ENCODE measurements around the gene IL17B. TPM values are rescaled to one million over a fixed set of nuclear protein-coding genes. Genes with fewer than 3 reads are reported as not detected.

IL17B gene
- total RNA-seq, 1 experiment from 2014 or later, result not detected

- no peak for TF ChIP-seq ATF3 (CRISPR knock-in tag; conservative IDR thresholded peaks at IDR 0.05)
- TF ChIP-seq STAT6 (CRISPR knock-in tag; conservative IDR thresholded peaks at IDR 0.05; ENCODE audit: low read depth), result no peak
- TF ChIP-seq KAT7 (CRISPR knock-in tag; IDR thresholded peaks at IDR 0.05; ENCODE audit: borderline replicate concordance), result no peak
- no peak for TF ChIP-seq CDX4 (CRISPR knock-in tag; IDR thresholded peaks at IDR 0.05; ENCODE audit: borderline replicate concordance)
- no peak for TF ChIP-seq GABPB1 (CRISPR knock-in tag; IDR thresholded peaks at IDR 0.05)
- no peak for TF ChIP-seq NFYB (CRISPR knock-in tag; conservative IDR thresholded peaks at IDR 0.05; ENCODE audit: low read depth)
- no peak for TF ChIP-seq NR1H2 (CRISPR knock-in tag; IDR thresholded peaks at IDR 0.05)
Measured at GRCh38 chr5:149413477-149414210, 34.6 kb upstream of the IL17B start (continued).

- H3K36me3 Mint-ChIP-seq, result no peaks in the 10 kb centered on the region
- H3K4me3 Mint-ChIP-seq, result no peak overlapping the region
- no peaks in the 10 kb centered on the region for H3K27me3 Mint-ChIP-seq (ENCODE audit: low read depth)
- POLR2A ChIA-PET, result interaction anchor here (0.6 kb wide), 1 partner anchor 24 kb away, joined by 3 read pairs; no protein-coding TSS in a partner anchor
- TF ChIP-seq NR1H2 (CRISPR knock-in tag; IDR thresholded peaks at IDR 0.05) (no peak), ZNF512 (CRISPR knock-in tag; IDR thresholded peaks at IDR 0.05; ENCODE audit: borderline replicate concordance) (no peak), ZNF232 (CRISPR knock-in tag; IDR thresholded peaks at IDR 0.05) (no peak), ATF1 (CRISPR knock-in tag; IDR thresholded peaks at IDR 0.05) (no peak), GABPB1 (CRISPR knock-in tag; IDR thresholded peaks at IDR 0.05) (no peak), IRF2 (CRISPR knock-in tag; IDR thresholded peaks at IDR 0.05; ENCODE audit: borderline replicate concordance, low read depth) (no peak), ZNF121 (CRISPR knock-in tag; IDR thresholded peaks at IDR 0.05) (no peak), ZNF416 (CRISPR knock-in tag; IDR thresholded peaks at IDR 0.05) (no peak)
- H3K9me3 Mint-ChIP-seq, result no peaks in the 10 kb centered on the region
- H3K27ac Mint-ChIP-seq, result no peak overlapping the region
- DNase-seq (ENCODE audit: low spot score) (no peak), ATAC-seq (no peak)
- H3K4me1 Mint-ChIP-seq, result peaks cover 25% of the 10 kb centered on the region
- CTCF ChIA-PET, result interaction anchor here (0.8 to 2.1 kb wide), 6 partner anchors 10 to 45 kb away, joined by 3 to 9 read pairs (median 4); no protein-coding TSS in a partner anchor
Measured at GRCh38 chr5:149412783-149413476, 33.8 kb upstream of the IL17B start.

- POLR2A ChIA-PET, result no interaction called here
- ATAC-seq, result no peak
Measured at GRCh38 chr5:149411738-149412519, 32.8 kb upstream of the IL17B start.

More at GRCh38 chr5:149411738-149412519, 32.8 kb upstream of the IL17B start:
- H3K9me3 Mint-ChIP-seq, result no peaks in the 10 kb centered on the region
- H3K4me3 Mint-ChIP-seq, result no peak overlapping the region
- DNase-seq (ENCODE audit: low spot score), result no peak
- H3K27ac Mint-ChIP-seq, result no peak overlapping the region
- H3K27me3 Mint-ChIP-seq (ENCODE audit: low read depth), result no peaks in the 10 kb centered on the region
- H3K36me3 Mint-ChIP-seq, result no peaks in the 10 kb centered on the region
- CTCF ChIA-PET, result interaction anchor here (1.2 to 2.1 kb wide), 4 partner anchors 17 to 153 kb away, joined by 3 to 9 read pairs (median 5); no protein-coding TSS in a partner anchor
- TF ChIP-seq FOXP1 (CRISPR knock-in tag; IDR thresholded peaks at IDR 0.05; ENCODE audit: borderline replicate concordance), result no peak
- TF ChIP-seq ZNF121 (CRISPR knock-in tag; IDR thresholded peaks at IDR 0.05), result no peak
- no peak for TF ChIP-seq CTCF (IDR thresholded peaks at IDR 0.05)
- no peak for TF ChIP-seq USF2 (CRISPR knock-in tag; IDR thresholded peaks at IDR 0.05)
- no peak for TF ChIP-seq MYBL2 (CRISPR knock-in tag; IDR thresholded peaks at IDR 0.05)
- no peak for TF ChIP-seq SMAD3 (CRISPR knock-in tag; IDR thresholded peaks at IDR 0.05; ENCODE audit: borderline replicate concordance)
- TF ChIP-seq RELA (CRISPR knock-in tag; IDR thresholded peaks at IDR 0.05; ENCODE audit: borderline replicate concordance), result no peak
- no peak for TF ChIP-seq PRRX2 (CRISPR knock-in tag; IDR thresholded peaks at IDR 0.05)
- H3K4me1 Mint-ChIP-seq, result peaks cover 23% of the 10 kb centered on the region
